Thyroid gland (tissue), 4 donors: Measurements from ENCODE around the gene OR2V2. TPM values are rescaled to one million over a fixed set of nuclear protein-coding genes. Genes with fewer than 3 reads are reported as not detected.
"Not testable (repeated sequence)": the region's sequence is repeated elsewhere in the genome, so short reads cannot be mapped to it uniquely, and the experiment has no call there.

ENCODE experiments used
- DNase-seq, 2 donors: peaks; one replicate each; pipeline ENCODE4 v3.0.0-alpha.2; 2019
- H3K27ac ChIP-seq, 3 donors: fragments of 200-600 bp; sonication (generic); 1 replicate in 2 of 3; 2 replicates in 1 of 3; pipeline ENCODE4 v1.5.1; 2016 to 2019; ENCODE audit warnings: mild to moderate bottlenecking in 1 of 3, moderate library complexity in 1 of 3
- H3K27me3 ChIP-seq: fragments of 200-600 bp; sonication (generic); one replicate; pipeline ENCODE4 v1.5.1; 2019
- H3K36me3 ChIP-seq, 2 donors: fragments of 200-600 bp; sonication (generic); one replicate each; pipeline ENCODE4 v1.5.1; 2016 to 2019
- H3K4me1 ChIP-seq, 2 donors: fragments of 200-600 bp; sonication (generic); one replicate each; pipeline ENCODE4 v1.5.1; 2017 to 2019
- H3K4me3 ChIP-seq, 3 donors: fragments of 200-600 bp; sonication (generic); replicated peaks in 1 of 3; 1 replicate in 2 of 3; 2 replicates in 1 of 3; pipeline ENCODE4 v1.5.1; 2016; ENCODE audit warnings: mild to moderate bottlenecking in 1 of 3
- H3K9me3 ChIP-seq: fragments of 200-600 bp; sonication (generic); one replicate; pipeline ENCODE4 v1.5.1; 2017
- POLR2A ChIP-seq, 2 donors: fragments of 450-650 bp; IDR thresholded peaks; one replicate each; pipeline ENCODE4 v1.6.1; 2017; ENCODE audit warnings: antibody characterized with exemption in 2 of 2, mild to moderate bottlenecking in 2 of 2, moderate library complexity in 1 of 2
- WGBS, 2 donors: methylation state at CpG; one replicate each; pipeline ENCODE4 v1.1.5; 2017; 5-methylcytosine and 5-hydroxymethylcytosine counted together
- intact Hi-C: fragments of 100-400 bp; cut with DNase I; formaldehyde crosslinking; loops from one replicate; pipeline ENCODE4 v1.15.1; 2023
- total RNA-seq, 4 donors: library from RNA; depleted of rRNA; stranded (reverse); fragments of >200 nt; gene quantifications; one replicate each; pipeline ENCODE4 v1.2.3, GENCODE V29; 2016
- TF ChIP-seq, protein P1 (sequence below), 6 experiments: fragments of 200-600 bp in 3 of 6; fragments of 450-650 bp in 3 of 6; sonication (generic) in 3 of 6; IDR thresholded peaks; one replicate each; pipeline ENCODE4 v1.5.1; 2016 to 2019; ENCODE audit warnings: antibody characterized with exemption in 6 of 6, mild to moderate bottlenecking in 2 of 6, inconsistent platforms in 1 of 6, moderate library complexity in 1 of 6

Gene OR2V2
- total RNA-seq, 4 donors from 2014 or later: not detected

DNA sequence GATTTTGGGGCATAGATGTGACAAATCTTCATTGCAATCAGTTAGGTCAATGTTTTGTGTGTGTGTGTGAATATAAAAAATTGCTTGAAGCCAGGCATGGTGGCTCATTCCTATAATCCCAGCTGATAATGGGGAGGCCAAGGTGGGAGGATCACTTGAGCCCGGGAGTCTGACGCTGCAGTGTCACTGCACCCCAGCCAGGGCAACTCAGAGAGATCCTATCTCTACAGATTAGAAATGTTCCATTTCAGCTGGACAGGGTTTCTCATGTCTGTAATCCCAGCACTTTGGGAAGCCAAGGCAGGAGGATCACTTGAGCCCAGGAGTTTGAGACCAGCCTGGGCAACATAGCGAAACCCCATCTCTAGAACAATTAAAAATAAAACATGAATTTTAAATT, 11.5 kb downstream of the OR2V2 start:
- Histone ChIP-seq H3K36me3 (no peaks in the 10 kb centered on the region), H3K27me3 (no peaks in the 10 kb centered on the region), H3K4me1 (no peaks in the 10 kb centered on the region), H3K9me3 (no peaks in the 10 kb centered on the region), H3K27ac (no peak overlapping the region), H3K4me3 (no peak overlapping the region)
- intact Hi-C loops: loop anchor here (5.0 kb wide), 1 partner anchor 292 kb away; no protein-coding TSS in a partner anchor
- DNase-seq: no peak
- 95 to 96% methylated on average over 3 of the region's 3 CpGs for WGBS, 2 donors
- TF ChIP-seq, protein P1, sequence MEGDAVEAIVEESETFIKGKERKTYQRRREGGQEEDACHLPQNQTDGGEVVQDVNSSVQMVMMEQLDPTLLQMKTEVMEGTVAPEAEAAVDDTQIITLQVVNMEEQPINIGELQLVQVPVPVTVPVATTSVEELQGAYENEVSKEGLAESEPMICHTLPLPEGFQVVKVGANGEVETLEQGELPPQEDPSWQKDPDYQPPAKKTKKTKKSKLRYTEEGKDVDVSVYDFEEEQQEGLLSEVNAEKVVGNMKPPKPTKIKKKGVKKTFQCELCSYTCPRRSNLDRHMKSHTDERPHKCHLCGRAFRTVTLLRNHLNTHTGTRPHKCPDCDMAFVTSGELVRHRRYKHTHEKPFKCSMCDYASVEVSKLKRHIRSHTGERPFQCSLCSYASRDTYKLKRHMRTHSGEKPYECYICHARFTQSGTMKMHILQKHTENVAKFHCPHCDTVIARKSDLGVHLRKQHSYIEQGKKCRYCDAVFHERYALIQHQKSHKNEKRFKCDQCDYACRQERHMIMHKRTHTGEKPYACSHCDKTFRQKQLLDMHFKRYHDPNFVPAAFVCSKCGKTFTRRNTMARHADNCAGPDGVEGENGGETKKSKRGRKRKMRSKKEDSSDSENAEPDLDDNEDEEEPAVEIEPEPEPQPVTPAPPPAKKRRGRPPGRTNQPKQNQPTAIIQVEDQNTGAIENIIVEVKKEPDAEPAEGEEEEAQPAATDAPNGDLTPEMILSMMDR (IDR thresholded peaks at IDR 0.05): no peak
- TF ChIP-seq POLR2A (IDR thresholded peaks at IDR 0.05): no peak

DNA sequence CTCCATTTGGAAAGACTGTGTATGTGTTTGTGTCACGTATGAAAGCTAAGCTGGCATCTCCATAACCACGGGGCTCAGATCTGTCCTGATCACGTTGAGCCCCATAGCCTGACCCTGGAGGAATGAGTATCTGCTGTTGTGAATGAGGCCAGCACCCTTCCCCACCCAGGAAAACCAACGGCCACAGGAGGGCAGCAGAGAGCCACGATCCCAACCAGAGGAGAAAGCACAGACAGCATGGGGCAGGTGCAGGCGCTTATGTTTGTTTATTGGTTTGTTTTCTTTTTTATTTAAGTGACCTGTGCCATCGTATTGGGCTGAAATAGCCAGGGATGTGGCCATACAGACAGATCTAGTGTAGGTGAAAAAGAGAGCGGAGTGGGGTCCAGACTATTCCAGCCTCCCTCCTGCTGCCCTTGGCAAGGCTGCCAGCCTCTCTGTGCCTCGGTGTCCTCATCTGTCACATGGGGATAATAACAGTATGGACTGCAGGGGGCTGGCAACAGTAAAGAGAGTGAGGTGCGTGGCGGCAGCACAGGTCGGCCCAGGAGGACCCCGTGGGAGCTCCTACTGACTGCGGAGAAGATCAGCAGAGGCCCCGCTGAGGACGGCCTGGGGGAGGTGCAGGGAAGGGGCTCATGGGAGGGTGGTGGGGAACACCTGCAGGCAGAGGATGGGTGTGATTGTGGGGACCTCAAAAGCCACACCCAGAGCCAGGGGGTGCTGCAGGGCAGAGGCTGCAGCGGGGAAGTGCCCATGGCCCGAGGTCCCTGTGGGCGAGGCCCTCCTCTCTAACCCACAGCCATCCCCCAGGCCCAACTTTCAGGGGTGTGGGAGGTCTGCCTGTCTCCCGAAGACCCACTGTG, 12.1 kb downstream of the OR2V2 start:
- WGBS, 2 donors: 43 to 56% methylated on average over 16 to 20 of the region's 20 CpGs
- Histone ChIP-seq H3K4me3 (no peak overlapping the region), H3K9me3 (no peaks in the 10 kb centered on the region), H3K27me3 (no peaks in the 10 kb centered on the region), H3K4me1 (no peaks in the 10 kb centered on the region), H3K36me3 (no peaks in the 10 kb centered on the region), H3K27ac (no peak overlapping the region)
- DNase-seq: peak; percentile 81 to 87
- no peak for TF ChIP-seq POLR2A (IDR thresholded peaks at IDR 0.05)
- TF ChIP-seq, protein P1 (IDR thresholded peaks at IDR 0.05): peak; percentile 77 to 92 (median 83)
- intact Hi-C loops: loop anchor here (5.0 kb wide), 1 partner anchor 292 kb away; no protein-coding TSS in a partner anchor

DNA sequence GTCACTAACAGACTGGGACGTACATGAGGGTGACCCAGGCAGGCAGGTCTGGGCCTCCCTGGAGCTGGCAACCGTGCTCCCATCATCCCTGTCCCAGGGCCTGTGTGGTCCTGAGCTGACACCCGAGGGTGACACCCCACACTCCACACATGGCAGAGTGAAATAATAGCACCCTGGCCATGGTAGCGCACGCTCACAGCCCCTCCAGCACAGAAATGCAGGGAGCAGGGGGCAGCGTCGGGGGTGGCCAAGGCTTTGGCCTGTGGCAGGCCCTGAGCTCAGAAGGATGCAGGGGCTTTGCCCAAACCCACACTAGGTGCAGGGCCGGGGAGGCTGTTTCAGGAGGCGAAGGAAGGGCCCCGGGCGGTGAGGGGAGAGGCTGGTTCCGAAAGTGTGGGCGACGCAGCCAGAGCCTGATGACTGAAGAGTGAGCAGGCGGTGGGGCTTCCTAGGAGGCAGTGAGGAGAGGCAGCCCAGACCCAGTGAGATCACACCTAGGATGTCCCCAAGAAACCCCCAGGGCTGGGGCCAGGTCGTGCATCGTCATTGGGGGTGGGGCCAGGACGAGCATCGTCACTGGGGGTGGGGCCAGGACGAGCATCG, 12.9 kb downstream of the OR2V2 start:
- 69 to 82% methylated on average over 13 to 14 of the region's 21 CpGs for WGBS, 2 donors
- TF ChIP-seq POLR2A (IDR thresholded peaks at IDR 0.05): no peak
- TF ChIP-seq, protein P1 (IDR thresholded peaks at IDR 0.05): no peak
- intact Hi-C loops: no loop called here
- Histone ChIP-seq H3K27me3 (no peaks in the 10 kb centered on the region), H3K9me3 (no peaks in the 10 kb centered on the region), H3K27ac (peak overlapping the region in 1 of 3 donors; percentile 45), H3K4me3 (no peak overlapping the region), H3K36me3 (no peaks in the 10 kb centered on the region), H3K4me1 (no peaks in the 10 kb centered on the region)
- DNase-seq: no peak

DNA sequence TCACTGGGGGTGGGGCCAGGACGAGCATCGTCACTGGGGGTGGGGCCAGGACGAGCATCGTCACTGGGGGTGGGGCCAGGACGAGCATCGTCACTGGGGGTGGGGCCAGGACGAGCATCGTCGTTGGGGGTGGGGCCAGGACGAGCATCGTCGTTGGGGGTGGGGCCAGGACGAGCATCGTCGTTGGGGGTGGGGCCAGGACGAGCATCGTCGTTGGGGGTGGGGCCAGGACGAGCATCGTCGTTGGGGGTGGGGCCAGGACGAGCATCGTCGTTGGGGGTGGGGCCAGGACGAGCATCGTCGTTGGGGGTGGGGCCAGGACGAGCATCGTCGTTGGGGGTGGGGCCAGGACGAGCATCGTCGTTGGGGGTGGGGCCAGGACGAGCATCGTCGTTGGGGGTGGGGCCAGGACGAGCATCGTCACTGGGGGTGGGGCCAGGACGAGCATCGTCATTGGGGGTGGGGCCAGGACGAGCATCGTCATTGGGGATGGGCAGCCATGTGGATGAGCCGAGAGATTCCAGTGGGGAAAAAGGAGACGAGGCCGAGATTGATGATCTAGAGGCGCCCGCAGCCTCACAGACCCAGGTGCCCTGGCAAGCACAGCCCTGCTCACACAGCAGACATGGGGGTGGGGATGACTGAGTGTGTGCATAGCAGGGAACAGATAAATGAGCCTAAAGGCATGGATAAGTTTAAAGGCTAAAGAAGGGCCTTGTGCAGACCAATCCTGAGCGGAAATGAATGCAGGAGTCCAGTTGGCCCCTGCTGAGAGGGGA, 13.6 kb downstream of the OR2V2 start:
- DNase-seq, H3K9me3 ChIP-seq, H3K27ac ChIP-seq, intact Hi-C loops, H3K36me3 ChIP-seq, H3K27me3 ChIP-seq, H3K4me3 ChIP-seq, H3K4me1 ChIP-seq: not testable (repeated sequence)
- 27 to 30% methylated on average over 15 of the region's 48 CpGs for WGBS, 2 donors

DNA sequence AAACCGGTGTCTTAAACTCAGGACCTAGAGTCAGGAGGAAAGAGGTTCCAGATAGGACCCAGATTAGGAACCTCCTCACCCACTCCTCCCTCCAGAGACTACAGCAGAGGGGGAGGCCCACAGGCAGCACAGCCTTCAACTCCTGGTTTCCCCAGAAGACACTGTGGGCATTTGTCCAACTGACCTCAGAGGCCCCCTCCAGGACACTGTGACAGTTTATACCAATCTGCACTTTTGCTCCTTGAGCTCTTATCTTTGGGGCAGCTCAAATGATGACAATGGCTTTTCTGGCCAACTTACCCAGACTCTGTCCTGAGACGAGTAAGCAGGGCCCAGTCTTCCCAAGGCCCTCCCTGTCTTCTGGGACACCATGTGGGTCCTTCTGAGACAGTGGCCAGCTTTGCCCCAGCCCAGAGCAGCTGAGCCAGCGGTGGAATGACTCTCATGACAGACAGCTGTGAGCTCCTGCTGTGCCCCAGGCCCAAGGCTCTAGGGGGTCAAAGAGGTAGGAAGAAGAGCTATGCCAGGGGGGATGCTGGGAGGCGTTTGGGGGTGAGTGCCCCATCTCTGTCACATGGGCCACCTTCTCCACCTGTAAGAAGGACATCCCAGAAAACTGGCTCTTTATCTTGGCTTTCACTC, 14.3 kb downstream of the OR2V2 start:
- no peak for TF ChIP-seq POLR2A (IDR thresholded peaks at IDR 0.05)
- TF ChIP-seq, protein P1 (IDR thresholded peaks at IDR 0.05): no peak
- H3K4me3 ChIP-seq: no peak overlapping the region
- DNase-seq: no peak
- no peak overlapping the region for H3K27ac ChIP-seq
- H3K9me3 ChIP-seq: no peaks in the 10 kb centered on the region
- intact Hi-C loops: no loop called here
- WGBS, 2 donors: 62 to 84% methylated on average over 2 to 4 of the region's 4 CpGs
- no peaks in the 10 kb centered on the region for H3K36me3 ChIP-seq
- H3K4me1 ChIP-seq: no peaks in the 10 kb centered on the region
- no peaks in the 10 kb centered on the region for H3K27me3 ChIP-seq
